Kidney epithelial cell (primary cell): Measurements from ENCODE around the gene MAFB. TPM values are rescaled to one million over a fixed set of nuclear protein-coding genes. Genes with fewer than 3 reads are reported as not detected.

Experiments used
- DNase-seq: peaks from one replicate; pipeline ENCODE4 v3.0.0-alpha.2; 2010; ENCODE audit warnings: low read depth
- H3K27me3 ChIP-seq: 2 replicates; pipeline ENCODE4 v1.6.0; 2011; ENCODE audit warnings: low read length; ENCODE audit not compliant: control insufficient read depth, insufficient read depth
- H3K36me3 ChIP-seq: 2 replicates; pipeline ENCODE4 v1.5.1; 2011; ENCODE audit warnings: low read length; ENCODE audit not compliant: control insufficient read depth, insufficient read depth
- H3K4me3 ChIP-seq: 2 replicates; pipeline ENCODE4 v1.5.1; 2011; ENCODE audit warnings: low read depth, mild to moderate bottlenecking, control low read depth, low read length
- CTCF ChIP-seq: IDR thresholded peaks from 2 replicates; pipeline ENCODE4 v1.5.1; 2011; ENCODE audit warnings: mild to moderate bottlenecking, moderate library complexity, low read length, control low read depth, inconsistent platforms; ENCODE audit not compliant: insufficient read depth, poor library complexity, severe bottlenecking
- total RNA-seq: library from RNA; depleted of rRNA; stranded (reverse); fragments of >200 nt; gene quantifications from 2 replicates; pipeline ENCODE4 v1.2.3, GENCODE V29; 2015

The MAFB gene
- total RNA-seq, 1 donor from 2014 or later, result 3.5 TPM

DNA sequence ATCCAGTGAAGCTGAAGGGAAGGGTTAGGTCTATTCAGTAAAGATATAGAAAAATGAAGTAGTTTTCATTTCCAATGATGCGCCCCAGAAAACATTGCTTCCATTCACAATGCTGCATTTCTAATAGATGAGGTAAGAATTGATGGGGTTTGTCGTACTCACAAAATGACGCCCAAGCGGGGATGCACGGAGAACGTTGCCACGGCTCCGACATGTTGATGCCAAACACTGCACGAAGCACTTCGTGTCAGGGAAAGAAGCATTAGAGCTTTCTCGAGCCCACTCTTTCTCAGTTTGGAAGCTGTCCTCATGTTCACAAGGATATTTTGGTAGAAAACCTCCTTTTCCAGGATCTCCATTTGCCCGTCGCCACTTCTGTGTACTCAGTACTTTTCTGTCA lies 21.6 kb upstream of the MAFB start:
- no peak for TF ChIP-seq CTCF
- Histone ChIP-seq H3K4me3 (no peak overlapping the region), H3K36me3 (no peaks in the 10 kb centered on the region), H3K27me3 (no peaks in the 10 kb centered on the region)
- no peak for DNase-seq

- TF ChIP-seq CTCF, result no peak
- H3K27me3 ChIP-seq, result no peaks in the 10 kb centered on the region
- no peak for DNase-seq
- no peaks in the 10 kb centered on the region for H3K36me3 ChIP-seq
- no peak overlapping the region for H3K4me3 ChIP-seq
Observed at GRCh38 chr20:40706977-40707582, 18.0 kb upstream of the MAFB start.

GRCh38 chr20:40705413-40705812 lies 16.4 kb upstream of the MAFB start:
- DNase-seq, result no peak
- Histone ChIP-seq H3K27me3 (no peaks in the 10 kb centered on the region), H3K4me3 (no peak overlapping the region), H3K36me3 (no peaks in the 10 kb centered on the region)
- TF ChIP-seq CTCF, result no peak

GRCh38 chr20:40704828-40705227 lies 15.8 kb upstream of the MAFB start:
- TF ChIP-seq CTCF, result no peak
- no peaks in the 10 kb centered on the region for H3K36me3 ChIP-seq
- H3K4me3 ChIP-seq, result no peak overlapping the region
- no peak for DNase-seq
- H3K27me3 ChIP-seq, result no peaks in the 10 kb centered on the region

GRCh38 chr20:40703975-40704530 lies 15.0 kb upstream of the MAFB start:
- H3K27me3 ChIP-seq, result no peaks in the 10 kb centered on the region
- no peak overlapping the region for H3K4me3 ChIP-seq
- no peaks in the 10 kb centered on the region for H3K36me3 ChIP-seq
- TF ChIP-seq CTCF, result no peak
- DNase-seq, result no peak

DNA sequence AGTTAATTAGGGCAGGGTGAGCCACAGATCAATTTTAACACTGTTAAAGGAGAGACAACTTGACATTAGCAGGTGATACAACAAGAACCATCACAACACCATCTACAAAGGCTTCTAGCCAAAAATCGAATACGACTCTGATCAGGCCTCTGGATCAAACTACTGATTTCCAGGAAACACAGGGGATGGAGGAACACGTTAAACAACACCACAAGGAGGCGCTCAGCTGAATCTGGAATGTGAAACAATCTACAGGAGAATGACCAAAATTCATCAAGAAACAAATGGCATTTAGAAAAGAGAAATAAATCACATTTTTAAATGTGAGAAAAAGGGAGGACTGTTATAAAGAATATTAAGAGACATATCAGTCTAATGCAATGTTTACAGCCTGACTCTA lies 13.5 kb upstream of the MAFB start:
- Histone ChIP-seq H3K27me3 (peaks cover 3% of the 10 kb centered on the region), H3K4me3 (no peak overlapping the region), H3K36me3 (no peaks in the 10 kb centered on the region)
- TF ChIP-seq CTCF, result peak; percentile 4
- DNase-seq, result no peak
